Erythroblast (primary cell): ENCODE measurements around the gene PRKCE.

Experiments used
- GATA1 ChIP-seq: IDR thresholded peaks from 2 replicates; pipeline ENCODE4 v1.6.1; 2011; ENCODE audit warnings: low read depth, mild to moderate bottlenecking, control low read depth, low read length, moderate library complexity
- POLR2A ChIP-seq: IDR thresholded peaks from 2 replicates; pipeline ENCODE4 v1.6.1; 2011; ENCODE audit warnings: mild to moderate bottlenecking, low read length

DNA sequence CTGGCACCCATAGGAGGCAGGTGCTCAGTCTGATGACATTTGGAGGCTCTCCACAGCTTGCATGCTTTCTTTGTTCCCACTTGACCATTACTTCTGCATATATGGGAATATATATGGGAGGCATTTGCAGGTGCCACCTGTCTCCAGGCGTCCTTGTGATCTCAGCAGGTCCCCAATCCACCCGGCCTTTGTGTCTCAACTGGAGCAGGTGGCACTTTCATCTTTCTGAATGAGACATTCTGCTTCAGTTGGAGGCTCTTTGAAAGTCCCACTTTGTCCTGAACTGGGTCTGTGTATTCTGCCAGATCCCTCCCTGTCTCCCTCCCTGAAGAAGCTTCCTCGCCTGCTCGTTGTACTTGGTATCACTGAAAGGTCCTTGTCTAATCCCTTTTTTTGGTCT, 327.6 kb downstream of the PRKCE start:
- TF ChIP-seq POLR2A (no peak), GATA1 (no peak)
